GM18861 (cell line): Measurements from ENCODE around the gene HRH1.

Source experiments
- ATAC-seq: cut with Tn5 transposase; IDR thresholded peaks from one replicate; pipeline ENCODE4 v1.9.1; 2021; ENCODE audit not compliant: unreplicated experiment

The HRH1 gene

GRCh38 chr3:11275926-11276325 lies 121.6 kb downstream of the HRH1 start:
- ATAC-seq, result no peak

- no peak for ATAC-seq
Measured at GRCh38 chr3:11276901-11277300, 122.6 kb downstream of the HRH1 start.

GRCh38 chr3:11282250-11283138 lies 128.2 kb downstream of the HRH1 start:
- ATAC-seq, result no peak

GRCh38 chr3:11283139-11283475 lies 128.8 kb downstream of the HRH1 start:
- no peak for ATAC-seq

- ATAC-seq, result no peak
Measured at GRCh38 chr3:11284011-11284410, 129.7 kb downstream of the HRH1 start.

DNA sequence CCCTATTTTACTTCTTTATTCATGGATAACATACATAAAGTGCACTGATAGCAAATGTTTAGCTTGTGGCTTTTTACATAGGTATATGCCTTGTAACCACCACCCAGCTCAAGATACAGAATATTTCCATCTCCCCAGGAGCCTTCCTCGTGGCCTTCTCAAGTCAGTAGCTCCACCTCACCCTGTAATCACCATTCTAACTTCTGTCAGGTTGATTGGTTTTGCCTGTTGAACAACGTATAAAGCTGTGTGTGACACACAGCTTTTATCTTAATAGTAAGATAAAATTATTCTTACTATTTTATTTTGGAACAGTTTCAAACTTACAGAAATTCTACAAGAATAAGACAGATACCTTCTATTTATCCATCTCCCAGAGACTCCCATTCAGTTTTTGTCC lies 131.2 kb downstream of the HRH1 start:
- ATAC-seq, result no peak

GRCh38 chr3:11287404-11287803 lies 133.1 kb downstream of the HRH1 start:
- no peak for ATAC-seq

- no peak for ATAC-seq
Measured at GRCh38 chr3:11288021-11288491, 133.8 kb downstream of the HRH1 start.

GRCh38 chr3:11288786-11289637 lies 134.7 kb downstream of the HRH1 start:
- peak; percentile 63 for ATAC-seq

DNA sequence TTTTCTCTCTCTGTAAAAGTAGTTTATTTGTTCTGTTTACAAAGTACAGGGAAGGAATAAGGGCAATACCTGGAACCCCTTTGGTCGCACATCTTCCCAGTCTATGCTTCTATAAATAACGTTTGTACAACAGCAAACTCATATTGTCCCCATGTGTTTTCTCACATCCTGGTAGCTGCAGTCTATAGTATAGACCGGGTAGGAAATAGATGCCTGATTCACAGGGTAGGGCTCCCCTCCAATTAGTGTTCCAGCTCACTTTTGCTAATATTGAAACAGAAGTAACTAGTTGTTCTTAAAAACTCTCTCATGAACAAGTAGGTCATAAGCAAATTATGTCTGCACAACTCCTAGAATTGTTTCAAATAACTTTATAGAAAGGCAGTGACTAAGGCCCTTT lies 135.6 kb downstream of the HRH1 start:
- no peak for ATAC-seq

DNA sequence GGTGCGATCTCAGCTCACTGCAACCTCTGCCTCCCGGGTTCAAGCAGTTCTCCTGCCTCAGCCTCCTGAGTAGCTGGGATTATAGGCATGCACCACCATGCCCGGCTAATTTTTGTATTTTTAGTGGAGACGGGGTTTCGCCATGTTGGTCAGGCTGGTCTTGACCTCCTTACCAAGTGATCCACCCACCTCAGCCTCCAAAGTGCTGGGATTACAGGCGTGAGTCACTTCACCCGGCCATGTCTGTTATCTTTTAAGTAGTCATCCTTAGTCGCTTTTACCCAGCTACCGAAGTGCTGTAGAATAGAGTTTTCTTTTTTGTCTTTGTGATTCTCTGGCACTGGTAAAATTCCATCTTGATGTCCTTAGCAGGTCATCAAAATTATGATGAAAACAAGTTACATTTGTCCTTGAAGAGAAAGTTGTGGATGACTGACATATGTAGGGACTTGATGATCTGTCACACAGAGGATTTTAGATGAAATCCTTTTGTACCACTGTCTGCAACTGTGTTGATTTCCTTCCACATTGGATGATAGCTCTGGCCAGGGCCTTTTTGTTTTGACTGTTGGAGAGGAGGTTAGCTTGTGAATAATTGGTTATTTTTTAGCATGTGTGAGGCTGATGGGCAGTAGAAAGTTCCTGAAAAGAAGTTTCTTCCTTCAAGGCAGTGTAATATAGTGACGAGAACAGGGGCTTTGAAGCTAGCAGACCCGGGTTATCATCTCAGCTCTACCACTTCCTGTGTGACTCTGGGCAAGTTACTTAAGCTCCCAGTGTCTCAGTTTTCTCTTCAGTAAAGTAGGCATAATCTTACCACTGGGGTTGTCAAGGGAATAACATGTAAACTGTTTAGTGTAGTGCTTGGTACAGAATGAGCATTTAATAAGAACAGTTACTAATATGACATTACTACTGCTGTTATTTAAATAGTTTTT lies 136.7 kb downstream of the HRH1 start:
- ATAC-seq, result peak; percentile 30

DNA sequence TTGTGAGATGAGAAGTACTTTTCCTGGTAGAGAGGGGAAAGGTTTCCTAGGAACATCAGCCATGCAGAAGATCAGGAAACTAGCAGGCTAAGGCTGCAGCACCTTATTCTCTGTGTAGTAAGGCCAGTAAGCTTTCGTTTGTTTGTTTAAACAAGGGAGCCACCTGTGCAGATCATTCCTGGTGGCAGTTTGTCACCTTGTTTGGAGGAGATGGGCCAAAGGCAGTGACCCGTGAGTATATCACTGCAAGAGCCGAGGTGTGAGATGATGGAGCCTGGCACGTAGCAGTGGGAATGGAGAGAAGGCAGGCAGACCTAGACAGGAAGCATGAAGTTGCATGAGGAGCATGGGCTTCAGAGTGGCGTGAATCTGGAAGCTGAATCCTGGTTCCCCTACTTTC lies 137.5 kb downstream of the HRH1 start:
- no peak for ATAC-seq

- ATAC-seq, result no peak
Measured at GRCh38 chr3:11297126-11297525, 142.8 kb downstream of the HRH1 start.

GRCh38 chr3:11300970-11301369 lies 146.7 kb downstream of the HRH1 start:
- ATAC-seq, result peak; percentile 91

DNA sequence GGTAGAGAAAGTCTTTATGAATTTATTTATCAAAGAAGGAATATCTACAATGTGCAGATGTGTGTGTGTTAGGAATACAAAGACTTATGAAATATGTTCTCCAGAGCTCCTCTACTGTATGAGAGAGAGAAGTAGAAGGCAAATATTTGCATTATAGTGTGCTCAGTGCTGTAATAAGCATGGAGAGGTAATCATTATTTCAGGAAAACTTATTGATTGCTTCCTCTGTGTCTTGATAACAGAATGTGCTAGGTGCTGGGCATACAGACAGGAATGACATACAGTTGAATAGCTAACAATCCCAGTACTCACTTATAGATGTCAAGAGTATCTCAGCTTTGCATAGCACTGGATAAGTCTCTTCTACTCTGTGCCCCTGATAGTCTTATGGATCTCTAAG lies 148.2 kb downstream of the HRH1 start:
- no peak for ATAC-seq

DNA sequence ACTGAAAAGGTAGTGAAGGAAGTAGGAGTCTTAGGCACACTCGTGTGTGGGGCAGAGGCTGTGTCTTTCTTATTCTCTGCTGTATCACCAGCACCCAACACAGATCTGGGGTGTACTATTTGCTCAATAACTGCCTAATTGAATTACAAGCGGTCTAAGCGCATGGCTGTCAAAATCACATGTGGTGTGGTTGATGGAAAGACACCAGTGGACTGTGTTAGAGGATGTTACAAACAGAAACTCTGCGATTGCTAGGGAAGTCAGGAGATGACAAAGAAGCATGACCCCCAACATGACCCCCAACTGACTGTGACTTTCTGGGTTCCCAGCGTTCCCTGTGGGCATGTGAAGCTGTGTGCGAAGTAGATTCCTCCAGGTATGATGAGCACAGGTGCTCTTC lies 149.9 kb downstream of the HRH1 start:
- no peak for ATAC-seq

GRCh38 chr3:11305509-11305908 lies 151.2 kb downstream of the HRH1 start:
- no peak for ATAC-seq

GRCh38 chr3:11306817-11307589 lies 152.7 kb downstream of the HRH1 start:
- no peak for ATAC-seq

GRCh38 chr3:11307830-11308432 lies 153.6 kb downstream of the HRH1 start:
- no peak for ATAC-seq

DNA sequence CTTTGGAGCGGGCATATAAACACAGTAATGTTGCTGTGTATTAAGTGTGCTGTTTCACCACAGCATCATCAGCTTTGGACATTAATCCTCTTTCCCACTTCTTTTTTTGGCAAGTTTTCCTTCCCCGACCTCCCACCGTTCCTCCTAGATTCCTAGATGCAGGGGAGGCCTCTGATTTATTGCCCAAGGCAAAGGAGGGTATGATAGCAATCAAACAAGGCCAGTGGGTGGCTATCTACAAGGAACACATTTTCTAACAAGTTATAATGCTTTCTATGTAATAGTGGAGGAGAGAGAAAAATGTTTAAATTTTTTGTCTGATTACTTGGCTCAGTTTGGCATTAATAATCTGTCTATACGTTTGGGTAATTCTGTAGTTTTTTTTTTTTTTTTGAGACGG lies 156.0 kb downstream of the HRH1 start:
- ATAC-seq, result no peak
